ENCODE data around the gene SLC30A2. TPM values are rescaled to one million over a fixed set of nuclear protein-coding genes. Genes with fewer than 3 reads are reported as not detected.

The SLC30A2 gene
- total and polyA plus RNA-seq, 2 experiments from 2014 or later, result 0.07 TPM; not detected in 1

GRCh38 chr1:25990702-25991395, 55.1 kb downstream of the SLC30A2 start (continued):
- no peak for TF ChIP-seq NANOG (IDR thresholded peaks at IDR 0.05; ENCODE audit: borderline replicate concordance)
- TF ChIP-seq EZH2phosphoT487 (IDR thresholded peaks at IDR 0.05; ENCODE audit: unreplicated experiment), result no peak
- no peak for TF ChIP-seq ETS1 (IDR thresholded peaks at IDR 0.05)
- TF ChIP-seq EZH2 (IDR thresholded peaks at IDR 0.05; ENCODE audit: low read depth, unreplicated experiment), result no peak
- no peak for TF ChIP-seq ZNF114 (CRISPR knock-in tag; IDR thresholded peaks at IDR 0.05)

GRCh38 chr1:25990251-25990650, 55.7 kb downstream of the SLC30A2 start:
- DNase-seq (ENCODE audit: low spot score), result no peak
- ATAC-seq, result no peak
- Mint-ChIP-seq H3K36me3 (ENCODE audit: low read depth) (peaks cover 8% of the 10 kb centered on the region), H3K9me3 (no peaks in the 10 kb centered on the region; the same call in 2 of the 3 replicates), H3K27ac (no peak overlapping the region), H3K4me1 (peaks cover 14% of the 10 kb centered on the region), H3K4me3 (no peak overlapping the region), H3K27me3 (ENCODE audit: insufficient read depth, low read depth, poor library complexity) (no peaks in the 10 kb centered on the region)
- no peaks in the 10 kb centered on the region for H3K27me3 ChIP-seq (ENCODE audit: insufficient read depth)
- H3K36me3 ChIP-seq (ENCODE audit: insufficient read depth), result no peaks in the 10 kb centered on the region
- no peak overlapping the region for H3K4me2 ChIP-seq
- no peak overlapping the region for H3K27ac ChIP-seq (ENCODE audit: low read depth)
- no peaks in the 10 kb centered on the region for H3F3A ChIP-seq (replicated peaks; ENCODE audit: low read depth)
- H2AFZ ChIP-seq, result no peak overlapping the region
- H4K20me1 ChIP-seq (replicated peaks; ENCODE audit: insufficient read depth), result no peaks in the 10 kb centered on the region; the same call in 1 of the 2 replicates
- H3K4me3 ChIP-seq, result no peak overlapping the region
- no peaks in the 10 kb centered on the region for H3K9me2 ChIP-seq (ENCODE audit: insufficient read depth)
- no peaks in the 10 kb centered on the region for H3K79me2 ChIP-seq (replicated peaks; ENCODE audit: insufficient read depth)
- H3K4me1 ChIP-seq (ENCODE audit: insufficient read depth), result no peaks in the 10 kb centered on the region
- TF ChIP-seq, protein P1, sequence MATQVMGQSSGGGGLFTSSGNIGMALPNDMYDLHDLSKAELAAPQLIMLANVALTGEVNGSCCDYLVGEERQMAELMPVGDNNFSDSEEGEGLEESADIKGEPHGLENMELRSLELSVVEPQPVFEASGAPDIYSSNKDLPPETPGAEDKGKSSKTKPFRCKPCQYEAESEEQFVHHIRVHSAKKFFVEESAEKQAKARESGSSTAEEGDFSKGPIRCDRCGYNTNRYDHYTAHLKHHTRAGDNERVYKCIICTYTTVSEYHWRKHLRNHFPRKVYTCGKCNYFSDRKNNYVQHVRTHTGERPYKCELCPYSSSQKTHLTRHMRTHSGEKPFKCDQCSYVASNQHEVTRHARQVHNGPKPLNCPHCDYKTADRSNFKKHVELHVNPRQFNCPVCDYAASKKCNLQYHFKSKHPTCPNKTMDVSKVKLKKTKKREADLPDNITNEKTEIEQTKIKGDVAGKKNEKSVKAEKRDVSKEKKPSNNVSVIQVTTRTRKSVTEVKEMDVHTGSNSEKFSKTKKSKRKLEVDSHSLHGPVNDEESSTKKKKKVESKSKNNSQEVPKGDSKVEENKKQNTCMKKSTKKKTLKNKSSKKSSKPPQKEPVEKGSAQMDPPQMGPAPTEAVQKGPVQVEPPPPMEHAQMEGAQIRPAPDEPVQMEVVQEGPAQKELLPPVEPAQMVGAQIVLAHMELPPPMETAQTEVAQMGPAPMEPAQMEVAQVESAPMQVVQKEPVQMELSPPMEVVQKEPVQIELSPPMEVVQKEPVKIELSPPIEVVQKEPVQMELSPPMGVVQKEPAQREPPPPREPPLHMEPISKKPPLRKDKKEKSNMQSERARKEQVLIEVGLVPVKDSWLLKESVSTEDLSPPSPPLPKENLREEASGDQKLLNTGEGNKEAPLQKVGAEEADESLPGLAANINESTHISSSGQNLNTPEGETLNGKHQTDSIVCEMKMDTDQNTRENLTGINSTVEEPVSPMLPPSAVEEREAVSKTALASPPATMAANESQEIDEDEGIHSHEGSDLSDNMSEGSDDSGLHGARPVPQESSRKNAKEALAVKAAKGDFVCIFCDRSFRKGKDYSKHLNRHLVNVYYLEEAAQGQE (IDR thresholded peaks at IDR 0.05; ENCODE audit: unreplicated experiment), result no peak
- TF ChIP-seq STAT1 (IDR thresholded peaks at IDR 0.05; ENCODE audit: unreplicated experiment), result no peak
- TF ChIP-seq POLR2AphosphoS5 (IDR thresholded peaks at IDR 0.05; ENCODE audit: low read depth), result no peak
- TF ChIP-seq EZH2phosphoT487 (IDR thresholded peaks at IDR 0.05; ENCODE audit: unreplicated experiment), result no peak
- TF ChIP-seq ZNF114 (CRISPR knock-in tag; IDR thresholded peaks at IDR 0.05), result no peak
- no peak for TF ChIP-seq ZNF331 (CRISPR knock-in tag; IDR thresholded peaks at IDR 0.05; ENCODE audit: low read depth)
- TF ChIP-seq CREB1 (CRISPR knock-in tag; IDR thresholded peaks at IDR 0.05; ENCODE audit: low read depth), result no peak
- TF ChIP-seq, protein P2, sequence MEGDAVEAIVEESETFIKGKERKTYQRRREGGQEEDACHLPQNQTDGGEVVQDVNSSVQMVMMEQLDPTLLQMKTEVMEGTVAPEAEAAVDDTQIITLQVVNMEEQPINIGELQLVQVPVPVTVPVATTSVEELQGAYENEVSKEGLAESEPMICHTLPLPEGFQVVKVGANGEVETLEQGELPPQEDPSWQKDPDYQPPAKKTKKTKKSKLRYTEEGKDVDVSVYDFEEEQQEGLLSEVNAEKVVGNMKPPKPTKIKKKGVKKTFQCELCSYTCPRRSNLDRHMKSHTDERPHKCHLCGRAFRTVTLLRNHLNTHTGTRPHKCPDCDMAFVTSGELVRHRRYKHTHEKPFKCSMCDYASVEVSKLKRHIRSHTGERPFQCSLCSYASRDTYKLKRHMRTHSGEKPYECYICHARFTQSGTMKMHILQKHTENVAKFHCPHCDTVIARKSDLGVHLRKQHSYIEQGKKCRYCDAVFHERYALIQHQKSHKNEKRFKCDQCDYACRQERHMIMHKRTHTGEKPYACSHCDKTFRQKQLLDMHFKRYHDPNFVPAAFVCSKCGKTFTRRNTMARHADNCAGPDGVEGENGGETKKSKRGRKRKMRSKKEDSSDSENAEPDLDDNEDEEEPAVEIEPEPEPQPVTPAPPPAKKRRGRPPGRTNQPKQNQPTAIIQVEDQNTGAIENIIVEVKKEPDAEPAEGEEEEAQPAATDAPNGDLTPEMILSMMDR (conservative IDR thresholded peaks at IDR 0.05; ENCODE audit: low read depth in 2 of 2), result no peak
- no peak for TF ChIP-seq NANOG (IDR thresholded peaks at IDR 0.05; ENCODE audit: borderline replicate concordance)
- TF ChIP-seq, protein P3, sequence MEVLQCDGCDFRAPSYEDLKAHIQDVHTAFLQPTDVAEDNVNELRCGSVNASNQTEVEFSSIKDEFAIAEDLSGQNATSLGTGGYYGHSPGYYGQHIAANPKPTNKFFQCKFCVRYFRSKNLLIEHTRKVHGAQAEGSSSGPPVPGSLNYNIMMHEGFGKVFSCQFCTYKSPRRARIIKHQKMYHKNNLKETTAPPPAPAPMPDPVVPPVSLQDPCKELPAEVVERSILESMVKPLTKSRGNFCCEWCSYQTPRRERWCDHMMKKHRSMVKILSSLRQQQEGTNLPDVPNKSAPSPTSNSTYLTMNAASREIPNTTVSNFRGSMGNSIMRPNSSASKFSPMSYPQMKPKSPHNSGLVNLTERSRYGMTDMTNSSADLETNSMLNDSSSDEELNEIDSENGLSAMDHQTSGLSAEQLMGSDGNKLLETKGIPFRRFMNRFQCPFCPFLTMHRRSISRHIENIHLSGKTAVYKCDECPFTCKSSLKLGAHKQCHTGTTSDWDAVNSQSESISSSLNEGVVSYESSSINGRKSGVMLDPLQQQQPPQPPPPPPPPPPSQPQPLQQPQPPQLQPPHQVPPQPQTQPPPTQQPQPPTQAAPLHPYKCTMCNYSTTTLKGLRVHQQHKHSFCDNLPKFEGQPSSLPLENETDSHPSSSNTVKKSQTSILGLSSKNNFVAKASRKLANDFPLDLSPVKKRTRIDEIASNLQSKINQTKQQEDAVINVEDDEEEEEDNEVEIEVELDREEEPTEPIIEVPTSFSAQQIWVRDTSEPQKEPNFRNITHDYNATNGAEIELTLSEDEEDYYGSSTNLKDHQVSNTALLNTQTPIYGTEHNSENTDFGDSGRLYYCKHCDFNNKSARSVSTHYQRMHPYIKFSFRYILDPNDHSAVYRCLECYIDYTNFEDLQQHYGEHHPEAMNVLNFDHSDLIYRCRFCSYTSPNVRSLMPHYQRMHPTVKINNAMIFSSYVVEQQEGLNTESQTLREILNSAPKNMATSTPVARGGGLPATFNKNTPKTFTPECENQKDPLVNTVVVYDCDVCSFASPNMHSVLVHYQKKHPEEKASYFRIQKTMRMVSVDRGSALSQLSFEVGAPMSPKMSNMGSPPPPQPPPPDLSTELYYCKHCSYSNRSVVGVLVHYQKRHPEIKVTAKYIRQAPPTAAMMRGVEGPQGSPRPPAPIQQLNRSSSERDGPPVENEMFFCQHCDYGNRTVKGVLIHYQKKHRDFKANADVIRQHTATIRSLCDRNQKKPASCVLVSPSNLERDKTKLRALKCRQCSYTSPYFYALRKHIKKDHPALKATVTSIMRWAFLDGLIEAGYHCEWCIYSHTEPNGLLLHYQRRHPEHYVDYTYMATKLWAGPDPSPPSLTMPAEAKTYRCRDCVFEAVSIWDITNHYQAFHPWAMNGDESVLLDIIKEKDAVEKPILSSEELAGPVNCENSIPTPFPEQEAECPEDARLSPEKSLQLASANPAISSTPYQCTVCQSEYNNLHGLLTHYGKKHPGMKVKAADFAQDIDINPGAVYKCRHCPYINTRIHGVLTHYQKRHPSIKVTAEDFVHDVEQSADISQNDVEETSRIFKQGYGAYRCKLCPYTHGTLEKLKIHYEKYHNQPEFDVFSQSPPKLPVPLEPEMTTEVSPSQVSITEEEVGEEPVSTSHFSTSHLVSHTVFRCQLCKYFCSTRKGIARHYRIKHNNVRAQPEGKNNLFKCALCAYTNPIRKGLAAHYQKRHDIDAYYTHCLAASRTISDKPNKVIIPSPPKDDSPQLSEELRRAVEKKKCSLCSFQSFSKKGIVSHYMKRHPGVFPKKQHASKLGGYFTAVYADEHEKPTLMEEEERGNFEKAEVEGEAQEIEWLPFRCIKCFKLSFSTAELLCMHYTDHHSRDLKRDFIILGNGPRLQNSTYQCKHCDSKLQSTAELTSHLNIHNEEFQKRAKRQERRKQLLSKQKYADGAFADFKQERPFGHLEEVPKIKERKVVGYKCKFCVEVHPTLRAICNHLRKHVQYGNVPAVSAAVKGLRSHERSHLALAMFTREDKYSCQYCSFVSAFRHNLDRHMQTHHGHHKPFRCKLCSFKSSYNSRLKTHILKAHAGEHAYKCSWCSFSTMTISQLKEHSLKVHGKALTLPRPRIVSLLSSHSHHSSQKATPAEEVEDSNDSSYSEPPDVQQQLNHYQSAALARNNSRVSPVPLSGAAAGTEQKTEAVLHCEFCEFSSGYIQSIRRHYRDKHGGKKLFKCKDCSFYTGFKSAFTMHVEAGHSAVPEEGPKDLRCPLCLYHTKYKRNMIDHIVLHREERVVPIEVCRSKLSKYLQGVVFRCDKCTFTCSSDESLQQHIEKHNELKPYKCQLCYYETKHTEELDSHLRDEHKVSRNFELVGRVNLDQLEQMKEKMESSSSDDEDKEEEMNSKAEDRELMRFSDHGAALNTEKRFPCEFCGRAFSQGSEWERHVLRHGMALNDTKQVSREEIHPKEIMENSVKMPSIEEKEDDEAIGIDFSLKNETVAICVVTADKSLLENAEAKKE (CRISPR knock-in tag; IDR thresholded peaks at IDR 0.05), result no peak
